HG02943 (cell line): ENCODE data around the gene DSP.

ENCODE experiments used
- ATAC-seq: cut with Tn5 transposase; IDR thresholded peaks from one replicate; pipeline ENCODE4 v1.9.1; 2021; ENCODE audit warnings: mild to moderate bottlenecking, low read depth, moderate library complexity; ENCODE audit not compliant: unreplicated experiment

DSP gene

GRCh38 chr6:7537565-7538174 is 3.8 kb upstream of the DSP start:
- ATAC-seq, result no peak

DNA sequence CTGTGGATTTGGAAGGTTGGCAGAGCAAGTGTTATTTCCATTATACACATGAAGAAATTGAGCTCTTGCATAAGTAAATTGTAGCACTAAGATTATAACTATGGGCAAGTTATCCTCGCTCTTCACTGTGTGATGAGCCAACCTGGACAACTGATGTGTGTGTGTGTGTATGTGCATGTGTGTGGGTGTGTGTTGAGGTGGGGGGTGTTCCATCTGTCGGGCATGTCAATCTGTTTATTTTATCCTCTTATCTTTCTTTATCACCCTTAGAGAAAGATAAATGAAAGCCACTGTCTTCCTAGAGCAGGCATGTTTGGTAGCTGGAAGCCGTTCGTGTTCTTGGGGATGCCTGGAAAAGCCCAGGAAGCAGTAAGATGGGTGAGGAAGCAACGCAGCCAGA is 3.0 kb upstream of the DSP start:
- no peak for ATAC-seq

DNA sequence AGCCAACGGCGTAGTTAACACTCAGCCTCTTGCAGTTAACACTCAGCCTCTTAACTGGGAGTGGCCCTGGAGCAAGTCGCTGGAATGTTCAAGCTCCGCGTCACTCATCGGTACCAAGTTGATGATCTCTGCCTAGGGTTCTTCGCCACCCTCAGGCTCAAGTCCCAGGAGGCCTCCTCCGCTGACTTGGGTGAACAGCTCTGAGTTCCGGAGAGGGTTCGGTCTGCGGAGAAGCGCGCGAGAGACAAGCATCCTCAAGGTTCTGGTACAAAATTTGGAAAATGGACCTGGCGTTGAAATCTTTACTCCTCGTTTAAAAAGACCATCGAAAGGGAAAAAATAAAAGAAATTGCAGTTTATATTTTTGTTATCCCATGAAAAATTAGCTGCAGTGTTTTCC is 876 bp upstream of the DSP start:
- no peak for ATAC-seq

DNA sequence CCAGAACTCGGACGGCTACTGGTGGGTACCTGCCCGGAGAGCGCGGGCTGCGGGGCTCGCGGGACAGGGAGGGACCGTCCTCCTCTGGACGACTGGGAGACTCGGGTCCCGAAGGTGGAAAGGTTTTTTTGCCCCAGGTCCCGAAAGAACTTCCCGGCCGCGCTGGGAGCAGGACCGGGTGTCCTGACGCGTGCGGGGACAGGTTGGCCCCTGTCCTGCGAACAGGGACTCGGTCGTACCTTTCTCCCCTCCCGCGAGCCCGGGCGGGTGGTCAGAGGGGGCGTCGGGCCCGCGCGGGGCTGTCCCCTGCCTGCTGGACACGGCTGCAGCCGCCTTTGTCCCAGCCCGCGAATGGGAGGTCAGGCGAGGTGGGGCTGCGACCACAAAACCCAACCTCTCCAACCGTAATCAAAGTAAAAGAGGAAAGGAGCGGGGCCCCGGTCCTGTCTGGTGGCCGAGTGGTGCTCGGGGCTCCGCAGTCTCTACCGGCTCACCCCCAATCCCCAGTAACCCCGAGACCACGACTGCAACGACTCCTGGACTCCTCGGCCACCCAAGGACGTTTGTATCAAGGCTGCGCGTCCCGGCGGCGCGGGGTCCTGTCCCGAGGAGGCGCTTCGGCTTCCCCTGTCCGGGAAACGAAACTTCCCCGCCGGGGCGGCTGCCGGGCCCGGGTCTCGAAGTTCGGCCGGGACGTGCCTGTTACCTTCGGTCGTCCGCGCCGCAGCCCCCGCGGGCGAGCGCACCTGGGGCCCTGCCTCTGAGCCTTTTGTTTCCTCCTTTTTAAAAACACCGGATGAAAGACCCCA is 798 bp downstream of the DSP start:
- no peak for ATAC-seq

GRCh38 chr6:7542874-7543624 is 1.6 kb downstream of the DSP start:
- no peak for ATAC-seq

GRCh38 chr6:7543789-7544424 is 2.4 kb downstream of the DSP start:
- ATAC-seq, result no peak

GRCh38 chr6:7544597-7544996 is 3.1 kb downstream of the DSP start:
- ATAC-seq, result no peak

- ATAC-seq, result no peak
Measured at GRCh38 chr6:7545316-7546019, 4.0 kb downstream of the DSP start.

GRCh38 chr6:7546020-7546369 is 4.5 kb downstream of the DSP start:
- no peak for ATAC-seq

GRCh38 chr6:7546383-7546782 is 4.9 kb downstream of the DSP start:
- ATAC-seq, result no peak

DNA sequence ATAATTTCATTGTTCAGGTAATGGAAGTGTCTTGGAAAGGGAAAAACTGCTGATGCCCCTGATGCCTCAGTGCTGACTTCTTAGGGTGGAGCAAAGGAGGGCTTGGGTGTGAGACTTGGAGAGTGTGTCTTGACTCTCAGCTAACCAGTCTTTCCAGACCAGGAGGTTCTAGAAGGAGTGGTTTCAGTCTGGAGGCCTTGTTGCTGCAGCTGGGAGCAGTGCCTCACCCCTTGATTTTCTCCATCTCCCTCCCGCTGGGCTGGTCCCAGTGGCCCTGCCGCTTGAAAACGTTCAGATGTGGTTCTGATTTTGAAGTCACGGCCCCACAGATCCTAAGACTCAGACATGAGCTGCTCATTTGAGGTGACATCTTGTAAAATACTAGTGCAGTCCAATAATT is 5.4 kb downstream of the DSP start:
- no peak for ATAC-seq

DNA sequence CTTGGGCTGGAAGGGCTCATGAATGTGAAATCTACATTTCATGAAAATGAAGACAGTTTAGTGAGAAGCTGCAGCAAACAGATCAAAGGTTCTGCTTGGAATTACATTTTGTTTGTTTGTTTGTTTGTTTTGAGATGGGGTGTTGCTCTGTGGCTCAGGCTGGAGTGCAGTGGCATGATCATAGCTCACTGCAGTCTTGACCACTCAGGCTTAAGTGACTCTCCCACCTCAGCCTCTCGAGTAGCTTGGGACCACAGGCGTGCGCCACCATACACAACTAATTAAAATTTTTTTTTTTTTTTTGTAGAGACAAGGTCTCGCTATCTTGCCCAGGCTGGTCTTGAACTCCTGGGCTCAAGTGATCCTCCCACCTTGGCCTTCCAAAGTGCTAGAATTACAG is 5.8 kb downstream of the DSP start:
- no peak for ATAC-seq

DNA sequence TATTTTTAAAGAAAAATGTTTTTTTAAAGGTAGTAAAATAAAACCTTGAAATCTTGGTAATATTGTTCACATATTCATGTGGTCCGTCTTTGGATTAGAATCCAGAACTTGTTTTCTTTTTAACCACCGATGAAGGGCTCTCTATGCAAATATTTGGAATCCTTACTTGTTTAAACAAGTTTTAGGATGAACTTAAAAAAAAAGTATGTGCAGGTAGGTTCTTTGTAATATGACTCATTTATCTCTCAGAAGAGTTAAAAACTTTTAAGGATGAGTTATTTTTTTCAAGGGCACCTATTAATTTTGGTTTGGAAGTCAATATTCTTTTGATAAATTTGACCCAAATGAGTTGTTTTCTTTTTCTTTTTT is 8.9 kb downstream of the DSP start:
- no peak for ATAC-seq

- ATAC-seq, result no peak
Measured at GRCh38 chr6:7554533-7555275, 13.2 kb downstream of the DSP start.

DNA sequence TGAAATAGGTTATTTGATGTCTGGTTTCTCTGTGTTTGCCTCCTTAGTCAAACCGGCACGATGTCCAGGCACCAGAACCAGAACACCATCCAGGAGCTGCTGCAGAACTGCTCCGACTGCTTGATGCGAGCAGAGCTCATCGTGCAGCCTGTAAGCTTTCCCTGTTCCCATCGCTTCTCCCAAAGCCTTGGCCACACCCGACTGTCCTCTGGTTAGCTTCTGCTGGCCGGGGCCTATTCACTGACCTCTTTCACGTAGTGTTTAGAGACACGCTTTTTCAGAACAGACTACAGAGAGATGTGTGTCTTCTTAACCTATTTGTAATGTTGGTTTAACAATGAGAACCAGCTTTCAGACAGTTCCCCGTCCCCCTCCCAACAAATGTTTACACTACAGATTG is 14.2 kb downstream of the DSP start:
- no peak for ATAC-seq

- ATAC-seq, result no peak
Measured at GRCh38 chr6:7556394-7557106, 15.1 kb downstream of the DSP start.

DNA sequence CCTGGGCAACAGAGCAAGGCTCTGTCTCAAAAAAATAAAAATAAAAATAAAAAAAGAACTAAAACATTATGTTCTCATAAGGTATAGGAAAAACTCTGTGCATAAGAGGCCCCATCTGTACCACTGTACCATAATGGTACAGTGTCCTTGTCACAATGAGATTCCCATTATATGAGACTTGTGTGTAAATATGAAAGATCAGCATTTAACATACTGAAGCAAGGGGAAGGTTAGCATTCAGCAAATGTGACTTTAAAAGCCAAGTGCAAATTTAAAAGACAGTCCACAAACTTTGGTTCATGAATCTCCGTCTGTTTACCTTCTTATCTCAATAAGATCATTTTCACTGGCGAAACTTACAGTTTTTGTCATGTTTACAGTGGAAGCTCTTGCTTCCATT is 16.2 kb downstream of the DSP start:
- ATAC-seq, result no peak

DNA sequence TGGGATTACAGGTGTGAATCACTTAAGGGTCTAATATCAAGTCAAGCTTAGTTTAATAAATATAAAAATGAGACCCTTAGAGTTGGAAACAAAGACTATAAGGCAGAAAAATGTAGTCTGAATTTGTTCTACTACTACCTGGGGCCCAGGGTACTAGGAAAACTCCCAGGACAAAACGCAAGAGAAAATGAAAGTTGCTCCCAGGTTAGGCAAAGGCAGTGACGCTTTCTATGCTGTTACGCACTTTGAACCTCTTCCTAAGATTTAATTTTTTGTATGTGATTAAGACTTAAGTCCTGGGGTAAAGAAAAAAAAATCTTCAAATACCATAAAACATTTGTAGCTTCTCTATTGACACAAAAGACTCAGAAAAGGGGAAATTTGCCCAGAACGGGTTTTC is 17.3 kb downstream of the DSP start:
- ATAC-seq, result no peak

- no peak for ATAC-seq
Measured at GRCh38 chr6:7559196-7559595, 17.7 kb downstream of the DSP start.
